Neural cell (in vitro differentiated cells): ENCODE data around the gene KITLG. TPM values are rescaled to one million over a fixed set of nuclear protein-coding genes. Genes with fewer than 3 reads are reported as not detected.

Source experiments
- H2AFZ ChIP-seq: fragments of 200-600, 300-800 bp; sonication (generic), shearing (Covaris generic); 2 replicates; pipeline ENCODE4 v1.6.0; 2014; ENCODE audit warnings: low read depth, mild to moderate bottlenecking, antibody characterized with exemption, low read length, moderate library complexity
- H3F3A ChIP-seq: fragments of 200-600 bp; shearing (Covaris generic); 2 replicates; pipeline ENCODE4 v1.6.1; 2016; ENCODE audit warnings: mild to moderate bottlenecking, moderate library complexity, mixed read lengths, antibody characterized with exemption, low read length; ENCODE audit not compliant: insufficient read depth, poor library complexity, severe bottlenecking
- H3K27ac ChIP-seq: fragments of 200-600, 300-800 bp; sonication (generic), shearing (Covaris generic); 2 replicates; pipeline ENCODE4 v1.5.1; 2014; ENCODE audit warnings: mild to moderate bottlenecking, low read length, moderate library complexity
- H3K27me3 ChIP-seq: fragments of 300-800, 200-600 bp; sonication (generic), shearing (Covaris generic); 2 replicates; pipeline ENCODE4 v1.6.0; 2014; ENCODE audit warnings: mild to moderate bottlenecking, low read depth, low read length, moderate library complexity; ENCODE audit not compliant: insufficient read depth
- H3K36me3 ChIP-seq: fragments of 300-800, 200-600 bp; sonication (generic), shearing (Covaris generic); 2 replicates; pipeline ENCODE4 v1.5.1; 2014; ENCODE audit warnings: mild to moderate bottlenecking, antibody characterized with exemption, low read length, moderate library complexity; ENCODE audit not compliant: insufficient read depth
- H3K4me2 ChIP-seq: fragments of 300-800, 200-600 bp; sonication (generic), shearing (Covaris generic); 2 replicates; pipeline ENCODE4 v1.6.0; 2014; ENCODE audit warnings: mild to moderate bottlenecking, low read length
- H3K4me3 ChIP-seq: fragments of 300-800, 200-600 bp; sonication (generic), shearing (Covaris generic); 2 replicates; pipeline ENCODE4 v1.5.1; 2014; ENCODE audit warnings: mild to moderate bottlenecking, low read length, moderate library complexity
- H3K79me2 ChIP-seq: fragments of 200-600 bp; shearing (Covaris generic); replicated peaks from 2 replicates; pipeline ENCODE4 v1.6.0; 2014; ENCODE audit warnings: mild to moderate bottlenecking, low read length, moderate library complexity; ENCODE audit not compliant: insufficient read depth
- H3K9ac ChIP-seq: fragments of 300-800, 200-600 bp; sonication (generic), shearing (Covaris generic); 2 replicates; pipeline ENCODE4 v1.6.1; 2016; ENCODE audit warnings: mild to moderate bottlenecking, low read length, mixed read lengths
- H3K9me2 ChIP-seq: fragments of 200-600 bp; shearing (Covaris generic); 2 replicates; pipeline ENCODE4 v1.6.1; 2016; ENCODE audit warnings: mild to moderate bottlenecking, low read length, mixed read lengths; ENCODE audit not compliant: insufficient read depth
- H3K9me3 ChIP-seq: fragments of 200-600, 300-800 bp; sonication (generic), shearing (Covaris generic); 2 replicates; pipeline ENCODE4 v1.6.1; 2016; ENCODE audit warnings: mild to moderate bottlenecking, mixed run types, low read length, moderate library complexity, mixed read lengths
- H4K20me1 ChIP-seq: fragments of 200-600 bp; shearing (Covaris generic); 2 replicates; pipeline ENCODE4 v1.6.1; 2016; ENCODE audit warnings: mild to moderate bottlenecking, mixed run types; ENCODE audit not compliant: insufficient read depth
- EP300 ChIP-seq: fragments of 450-650 bp; conservative IDR thresholded peaks from 2 replicates; pipeline ENCODE4 v1.6.1; 2014; ENCODE audit warnings: antibody characterized with exemption, mild to moderate bottlenecking, moderate library complexity; ENCODE audit not compliant: poor library complexity, severe bottlenecking
- EZH2 ChIP-seq: fragments of 200-600, 300-800 bp; shearing (Covaris generic), sonication (generic); IDR thresholded peaks from 2 replicates; pipeline ENCODE4 v1.6.1; 2014; ENCODE audit warnings: antibody characterized with exemption, low read length, borderline replicate concordance, mild to moderate bottlenecking; ENCODE audit not compliant: insufficient read depth, poor library complexity, severe bottlenecking
- MXI1 ChIP-seq: fragments of 450-650 bp; conservative IDR thresholded peaks from 2 replicates; pipeline ENCODE4 v1.6.1; 2014; ENCODE audit warnings: antibody characterized with exemption, mild to moderate bottlenecking; ENCODE audit not compliant: poor library complexity, severe bottlenecking
- POLR2AphosphoS5 ChIP-seq: IDR thresholded peaks from 2 replicates; pipeline ENCODE4 v1.6.1; 2012
- RAD21 ChIP-seq: fragments of 450-650 bp; conservative IDR thresholded peaks from 2 replicates; pipeline ENCODE4 v1.6.1; 2014; ENCODE audit warnings: antibody characterized with exemption, mild to moderate bottlenecking, moderate library complexity
- SMC3 ChIP-seq: fragments of 450-650 bp; conservative IDR thresholded peaks from 2 replicates; pipeline ENCODE4 v1.6.1; 2014; ENCODE audit warnings: antibody characterized with exemption, mild to moderate bottlenecking, moderate library complexity; ENCODE audit not compliant: poor library complexity
- TAF1 ChIP-seq: IDR thresholded peaks from 2 replicates; pipeline ENCODE4 v1.6.1; 2012; ENCODE audit warnings: low read depth
- polyA plus RNA-seq: library from polyadenylated mRNA; depleted of rRNA; stranded (reverse); fragments of >200 nt; gene quantifications from 2 replicates; pipeline ENCODE4 v1.2.3, GENCODE V29; 2014
- TF ChIP-seq, protein P1 (sequence below): IDR thresholded peaks from 2 replicates; pipeline ENCODE4 v1.6.1; 2012; ENCODE audit warnings: borderline replicate concordance
- TF ChIP-seq, protein P2 (sequence below): fragments of 450-650 bp; IDR thresholded peaks from 2 replicates; pipeline ENCODE4 v1.5.1; 2014; ENCODE audit warnings: antibody characterized with exemption, mild to moderate bottlenecking, moderate library complexity; ENCODE audit not compliant: poor library complexity, severe bottlenecking

The KITLG gene
- polyA plus RNA-seq, 1 donor from 2014 or later: 6.2 TPM

DNA sequence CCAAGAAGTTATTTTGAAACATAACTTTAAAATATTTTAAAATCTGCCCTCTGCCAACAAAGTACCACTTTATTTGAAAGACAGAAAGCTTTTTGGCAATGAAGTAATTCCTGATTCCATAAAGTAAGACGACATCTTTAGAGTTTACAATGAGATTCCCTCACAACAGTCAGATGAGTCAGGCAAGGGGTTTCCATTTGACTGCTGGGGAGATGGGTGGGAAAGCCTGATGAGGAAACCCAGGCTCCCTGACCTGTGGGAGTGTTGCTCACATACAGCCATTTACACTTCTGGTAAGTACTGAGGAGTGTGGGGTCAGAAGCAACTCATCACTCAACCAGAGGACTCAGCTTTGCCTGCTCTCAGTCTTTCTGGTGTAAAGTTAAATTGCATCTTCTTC lies 10.2 kb downstream of the KITLG start:
- H3K4me2 ChIP-seq: no peak overlapping the region
- H3K4me3 ChIP-seq: no peak overlapping the region
- H3K9me2 ChIP-seq: no peaks in the 10 kb centered on the region
- H4K20me1 ChIP-seq: no peaks in the 10 kb centered on the region
- no peak overlapping the region for H3K27ac ChIP-seq
- TF ChIP-seq, protein P1, sequence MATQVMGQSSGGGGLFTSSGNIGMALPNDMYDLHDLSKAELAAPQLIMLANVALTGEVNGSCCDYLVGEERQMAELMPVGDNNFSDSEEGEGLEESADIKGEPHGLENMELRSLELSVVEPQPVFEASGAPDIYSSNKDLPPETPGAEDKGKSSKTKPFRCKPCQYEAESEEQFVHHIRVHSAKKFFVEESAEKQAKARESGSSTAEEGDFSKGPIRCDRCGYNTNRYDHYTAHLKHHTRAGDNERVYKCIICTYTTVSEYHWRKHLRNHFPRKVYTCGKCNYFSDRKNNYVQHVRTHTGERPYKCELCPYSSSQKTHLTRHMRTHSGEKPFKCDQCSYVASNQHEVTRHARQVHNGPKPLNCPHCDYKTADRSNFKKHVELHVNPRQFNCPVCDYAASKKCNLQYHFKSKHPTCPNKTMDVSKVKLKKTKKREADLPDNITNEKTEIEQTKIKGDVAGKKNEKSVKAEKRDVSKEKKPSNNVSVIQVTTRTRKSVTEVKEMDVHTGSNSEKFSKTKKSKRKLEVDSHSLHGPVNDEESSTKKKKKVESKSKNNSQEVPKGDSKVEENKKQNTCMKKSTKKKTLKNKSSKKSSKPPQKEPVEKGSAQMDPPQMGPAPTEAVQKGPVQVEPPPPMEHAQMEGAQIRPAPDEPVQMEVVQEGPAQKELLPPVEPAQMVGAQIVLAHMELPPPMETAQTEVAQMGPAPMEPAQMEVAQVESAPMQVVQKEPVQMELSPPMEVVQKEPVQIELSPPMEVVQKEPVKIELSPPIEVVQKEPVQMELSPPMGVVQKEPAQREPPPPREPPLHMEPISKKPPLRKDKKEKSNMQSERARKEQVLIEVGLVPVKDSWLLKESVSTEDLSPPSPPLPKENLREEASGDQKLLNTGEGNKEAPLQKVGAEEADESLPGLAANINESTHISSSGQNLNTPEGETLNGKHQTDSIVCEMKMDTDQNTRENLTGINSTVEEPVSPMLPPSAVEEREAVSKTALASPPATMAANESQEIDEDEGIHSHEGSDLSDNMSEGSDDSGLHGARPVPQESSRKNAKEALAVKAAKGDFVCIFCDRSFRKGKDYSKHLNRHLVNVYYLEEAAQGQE: no peak
- TF ChIP-seq SMC3 (no peak), EZH2 (no peak), MXI1 (no peak), EP300 (no peak), RAD21 (no peak), TAF1 (no peak), POLR2AphosphoS5 (no peak)
- TF ChIP-seq, protein P2, sequence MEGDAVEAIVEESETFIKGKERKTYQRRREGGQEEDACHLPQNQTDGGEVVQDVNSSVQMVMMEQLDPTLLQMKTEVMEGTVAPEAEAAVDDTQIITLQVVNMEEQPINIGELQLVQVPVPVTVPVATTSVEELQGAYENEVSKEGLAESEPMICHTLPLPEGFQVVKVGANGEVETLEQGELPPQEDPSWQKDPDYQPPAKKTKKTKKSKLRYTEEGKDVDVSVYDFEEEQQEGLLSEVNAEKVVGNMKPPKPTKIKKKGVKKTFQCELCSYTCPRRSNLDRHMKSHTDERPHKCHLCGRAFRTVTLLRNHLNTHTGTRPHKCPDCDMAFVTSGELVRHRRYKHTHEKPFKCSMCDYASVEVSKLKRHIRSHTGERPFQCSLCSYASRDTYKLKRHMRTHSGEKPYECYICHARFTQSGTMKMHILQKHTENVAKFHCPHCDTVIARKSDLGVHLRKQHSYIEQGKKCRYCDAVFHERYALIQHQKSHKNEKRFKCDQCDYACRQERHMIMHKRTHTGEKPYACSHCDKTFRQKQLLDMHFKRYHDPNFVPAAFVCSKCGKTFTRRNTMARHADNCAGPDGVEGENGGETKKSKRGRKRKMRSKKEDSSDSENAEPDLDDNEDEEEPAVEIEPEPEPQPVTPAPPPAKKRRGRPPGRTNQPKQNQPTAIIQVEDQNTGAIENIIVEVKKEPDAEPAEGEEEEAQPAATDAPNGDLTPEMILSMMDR: no peak
- no peak overlapping the region for H2AFZ ChIP-seq
- peaks cover 14% of the 10 kb centered on the region for H3K79me2 ChIP-seq
- no peaks in the 10 kb centered on the region for H3K36me3 ChIP-seq
- H3K9me3 ChIP-seq: no peaks in the 10 kb centered on the region
- H3F3A ChIP-seq: no peaks in the 10 kb centered on the region
- no peak overlapping the region for H3K9ac ChIP-seq
- no peaks in the 10 kb centered on the region for H3K27me3 ChIP-seq

DNA sequence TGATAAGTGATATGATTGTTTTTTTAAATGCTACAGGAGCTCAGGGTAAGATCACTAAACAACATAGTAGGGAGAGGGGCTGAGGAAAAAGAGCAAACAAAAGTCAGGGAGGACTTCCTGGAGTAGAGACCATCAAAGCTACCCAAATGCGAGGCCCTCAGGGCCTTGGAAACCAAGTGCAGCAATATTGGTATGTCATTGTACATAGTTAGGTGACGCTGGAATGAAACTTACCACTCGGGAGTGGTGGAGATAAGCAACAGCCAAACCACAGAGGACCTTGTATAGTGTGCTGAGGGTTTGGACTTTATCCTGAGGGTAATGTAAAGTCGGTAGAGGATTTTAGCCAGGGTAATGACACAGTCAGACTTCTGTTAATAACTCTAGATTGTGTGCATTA lies 13.8 kb downstream of the KITLG start:
- Histone ChIP-seq H3K79me2 (no peaks in the 10 kb centered on the region), H3K9ac (no peak overlapping the region), H4K20me1 (no peaks in the 10 kb centered on the region)

More for the DNA sequence above, 13.8 kb downstream of the KITLG start:
- Histone ChIP-seq H3F3A (no peaks in the 10 kb centered on the region), H3K27me3 (no peaks in the 10 kb centered on the region), H3K27ac (no peak overlapping the region), H2AFZ (no peak overlapping the region), H3K9me3 (no peaks in the 10 kb centered on the region), H3K4me3 (no peak overlapping the region), H3K36me3 (no peaks in the 10 kb centered on the region), H3K4me2 (no peak overlapping the region), H3K9me2 (no peaks in the 10 kb centered on the region)
- TF ChIP-seq SMC3 (no peak), EP300 (no peak), EZH2 (no peak)
